Spleen (tissue), 7 donors: Measurements from ENCODE around the gene PRKAG3.

ENCODE experiments used
- CTCF ChIP-seq, 11 experiments: fragments of 200-600 bp in 7 of 11; fragments of 450-650 bp in 4 of 11; sonication (generic) in 4 of 11; IDR thresholded peaks in 8 of 11; conservative IDR thresholded peaks in 3 of 11; 1 replicate in 7 of 11; 2 replicates in 4 of 11; pipeline versions ENCODE4 v1.4.0 to v1.8.0; 2016 to 2021; ENCODE audit warnings: antibody characterized with exemption in 11 of 11, inconsistent platforms in 4 of 11, mild to moderate bottlenecking in 1 of 11
- POLR2A ChIP-seq, 3 donors: fragments of 450-650 bp; IDR thresholded peaks; one replicate each; pipeline ENCODE4 v1.5.1; 2017; ENCODE audit warnings: antibody characterized with exemption in 3 of 3, mild to moderate bottlenecking in 1 of 3
- POLR2AphosphoS5 ChIP-seq, 3 donors: sonication (generic); formaldehyde crosslinking; IDR thresholded peaks; one replicate each; pipeline ENCODE4 v1.5.1; 2017; ENCODE audit warnings: antibody characterized with exemption in 3 of 3
- donor health status: DM: no; HTN: no; CAD: no; lungs with moderate emphysema.
- donor health status: DM: no; HTN: no; CAD: no.
- donor health status: DM: no; HTN: no; CAD: no.

DNA sequence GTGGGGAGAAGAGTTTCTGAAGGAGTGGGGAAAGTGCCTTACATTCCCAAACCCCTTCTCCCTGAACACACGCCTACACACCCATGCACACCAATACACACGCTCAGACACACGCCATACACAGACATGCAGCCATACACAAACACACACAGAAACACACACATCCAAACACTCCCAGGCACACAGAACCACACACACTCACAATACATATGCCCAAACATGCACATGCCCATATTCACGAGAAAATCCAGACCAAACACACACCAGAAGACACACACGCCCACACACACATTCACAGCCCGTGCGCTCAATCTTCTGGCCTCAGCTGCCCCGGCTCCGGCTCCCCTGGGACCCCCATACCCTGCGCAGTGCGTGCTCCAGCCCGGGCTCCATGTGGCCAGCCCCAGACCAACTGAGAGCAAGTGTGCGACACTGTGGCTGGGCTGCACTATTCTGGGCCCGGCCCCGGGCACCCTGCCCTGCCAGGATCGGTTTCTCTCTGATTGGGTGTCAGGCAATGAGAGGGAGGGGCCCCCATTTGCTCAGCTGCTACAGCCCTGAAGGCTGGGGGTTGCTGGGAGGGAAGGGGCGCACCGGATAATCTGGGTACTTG is at the start of gene PRKAG3:
- TF ChIP-seq POLR2A (IDR thresholded peaks at IDR 0.05) (no peak), CTCF (IDR thresholded peaks at IDR 0.05 in 8 of 11, conservative IDR thresholded peaks at IDR 0.05 in 3 of 11) (no peak), POLR2AphosphoS5 (IDR thresholded peaks at IDR 0.05) (no peak)
